ENCODE results near the gene TXNRD1.
A peak's percentile ranks its signal among the peaks of the same experiment; 100 is the strongest.
"Not testable (repeated sequence)": the region's sequence is repeated elsewhere in the genome, so short reads cannot be mapped to it uniquely, and the experiment has no call there.

The TXNRD1 gene

DNA sequence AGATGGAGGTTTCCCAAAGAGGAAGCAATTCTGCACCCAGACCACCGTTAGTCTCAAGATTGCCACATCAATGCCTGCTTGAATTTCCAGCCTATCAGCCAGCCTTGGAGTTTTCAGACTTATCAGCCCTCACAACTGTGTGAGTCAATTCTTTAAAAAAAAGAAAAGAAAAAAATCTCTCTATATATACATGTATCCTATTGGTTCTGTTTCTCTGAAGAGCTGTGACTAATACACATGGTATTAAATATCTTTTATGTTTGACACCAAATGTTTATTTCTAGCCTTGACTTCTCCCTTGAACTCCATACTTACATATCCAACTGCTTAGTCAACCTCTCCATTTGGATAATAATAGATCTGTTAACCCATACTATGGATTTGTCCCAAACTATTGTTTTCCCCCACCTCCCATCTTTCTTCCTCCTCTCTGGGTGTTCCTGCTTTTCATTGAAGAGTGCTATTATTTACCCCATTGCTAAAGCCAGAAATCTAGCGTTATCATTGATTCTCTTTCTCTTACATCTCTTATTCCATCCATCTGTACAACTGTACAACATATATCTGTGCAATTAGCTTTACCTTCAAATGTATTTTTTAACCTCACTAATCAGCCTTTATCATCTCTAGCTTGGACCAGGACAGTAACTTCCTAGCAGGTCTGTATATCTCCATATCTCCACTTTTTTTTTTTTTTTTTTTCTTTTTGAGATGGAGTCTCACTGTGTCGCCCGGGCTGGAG lies 65.3 kb downstream of the TXNRD1 start:
- DNase-seq (ENCODE audit: low read depth in 3 of 3) = no peak

DNA sequence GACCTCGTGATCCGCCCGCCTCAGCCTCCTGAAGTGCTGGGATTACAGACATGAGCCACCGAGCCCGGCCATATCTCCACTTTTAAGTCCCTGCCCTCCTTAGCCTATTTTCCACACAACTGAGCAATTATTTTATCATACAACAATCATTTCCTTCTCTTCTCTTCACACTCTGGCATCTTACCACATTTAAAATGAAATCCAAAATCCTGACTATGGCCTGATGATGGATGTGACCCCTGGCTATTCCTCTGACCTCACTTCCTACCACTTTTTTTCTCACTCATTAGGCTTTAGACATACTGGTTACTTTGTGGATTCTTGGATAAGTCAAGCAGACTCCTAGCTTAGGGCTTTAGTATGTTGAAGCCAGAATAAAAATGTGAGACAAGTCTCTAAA lies 66.1 kb downstream of the TXNRD1 start:
- no peak for DNase-seq (ENCODE audit: low read depth in 3 of 3)

DNA sequence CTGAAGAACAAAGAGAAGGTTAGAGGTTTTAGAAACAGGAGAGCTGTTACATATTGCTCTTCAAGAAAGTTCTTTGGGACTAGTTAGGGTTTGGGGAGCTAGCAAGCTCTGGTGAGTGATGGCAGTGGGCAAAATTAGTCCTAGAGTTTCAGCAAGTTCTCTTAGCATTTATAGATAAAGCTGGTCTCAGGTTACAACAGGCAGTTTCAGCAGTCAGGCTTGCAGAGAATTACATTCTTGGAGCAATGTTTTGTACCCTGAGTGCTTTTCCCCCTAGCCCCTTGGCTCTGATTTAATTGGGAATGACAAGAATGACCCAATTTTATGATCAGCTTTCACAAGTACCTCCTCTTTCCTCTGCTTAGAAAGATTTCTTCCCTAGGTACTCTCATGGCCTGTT lies 66.5 kb downstream of the TXNRD1 start:
- no peak for DNase-seq (ENCODE audit: low read depth in 3 of 3)

DNA sequence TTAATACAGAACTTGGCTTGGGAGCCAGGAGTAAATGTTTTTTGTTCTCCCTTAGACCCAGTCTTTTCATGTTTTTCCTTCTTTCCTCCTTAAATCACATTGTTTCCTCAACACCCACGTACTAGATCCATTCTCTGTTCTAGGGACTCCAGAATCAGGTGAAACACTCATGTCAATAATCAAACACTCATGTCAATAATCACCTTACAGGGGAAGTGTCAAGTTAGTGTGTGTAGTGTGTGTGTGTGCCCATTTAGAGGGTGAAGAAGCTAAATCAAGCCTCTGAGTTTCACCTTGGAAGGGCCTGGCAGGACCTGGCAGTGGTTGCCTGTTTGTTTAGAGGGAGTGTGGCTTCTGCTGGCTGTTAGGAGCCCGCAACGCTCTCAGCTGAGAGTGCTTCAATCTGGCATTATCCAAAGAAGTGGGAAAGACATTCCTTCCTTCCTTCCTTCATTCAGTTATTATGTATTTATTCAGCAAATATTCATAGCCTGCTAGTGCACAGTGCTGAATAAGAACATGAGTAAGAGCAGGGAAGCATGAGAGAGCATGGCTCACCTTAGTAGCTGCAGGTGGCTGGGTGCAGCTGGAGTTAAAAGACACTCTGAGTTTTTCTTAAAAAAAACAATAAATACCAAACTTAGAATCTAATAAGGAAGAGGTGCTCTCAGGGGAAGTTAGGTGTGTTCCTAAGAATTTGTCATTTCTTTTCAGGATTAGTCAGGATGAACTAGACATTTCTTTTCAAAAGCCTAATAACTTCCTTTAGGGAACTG lies 70.3 kb downstream of the TXNRD1 start:
- DNase-seq (ENCODE audit: low read depth in 3 of 3) = no peak

DNA sequence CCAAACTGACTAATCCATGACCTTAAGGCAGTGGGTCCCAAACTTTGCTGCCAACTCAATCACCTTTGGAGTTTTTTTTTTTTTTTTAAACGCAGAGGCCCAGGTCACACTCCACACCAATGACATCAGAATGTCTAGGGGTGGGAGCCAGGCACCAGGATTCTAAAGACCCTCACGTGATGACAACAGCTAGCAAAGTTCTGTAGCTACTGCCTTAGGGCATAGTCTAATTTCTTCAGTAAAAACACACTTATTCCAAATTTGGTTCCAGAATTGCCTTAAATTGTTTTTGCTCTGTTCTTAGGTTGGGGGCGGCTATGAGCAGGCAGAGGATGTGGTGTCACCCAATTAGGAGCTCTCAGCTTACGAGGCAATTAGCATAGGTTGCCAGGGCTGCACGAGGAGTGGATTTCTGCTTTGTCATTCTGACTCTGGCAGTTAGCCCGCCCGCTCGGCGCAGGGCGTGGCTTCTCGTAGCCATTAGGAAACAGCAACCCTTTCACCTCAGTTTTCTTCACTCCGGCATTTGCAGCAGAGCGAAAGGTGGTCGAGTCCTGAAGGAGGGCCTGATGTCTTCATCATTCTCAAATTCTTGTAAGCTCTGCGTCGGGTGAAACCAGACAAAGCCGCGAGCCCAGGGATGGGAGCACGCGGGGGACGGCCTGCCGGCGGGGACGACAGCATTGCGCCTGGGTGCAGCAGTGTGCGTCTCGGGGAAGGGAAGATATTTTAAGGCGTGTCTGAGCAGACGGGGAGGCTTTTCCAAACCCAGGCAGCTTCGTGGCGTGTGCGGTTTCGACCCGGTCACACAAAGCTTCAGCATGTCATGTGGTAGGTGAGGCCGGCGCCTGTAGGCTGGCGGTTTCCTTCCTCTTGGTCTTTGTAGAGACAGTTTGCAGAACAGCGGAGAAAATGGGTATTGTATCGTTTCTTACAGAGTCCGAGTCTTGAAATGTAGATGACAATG lies 71.2 kb downstream of the TXNRD1 start:
- peak; percentile 72 to 86 (median 82) for DNase-seq (ENCODE audit: low read depth in 3 of 3)

DNA sequence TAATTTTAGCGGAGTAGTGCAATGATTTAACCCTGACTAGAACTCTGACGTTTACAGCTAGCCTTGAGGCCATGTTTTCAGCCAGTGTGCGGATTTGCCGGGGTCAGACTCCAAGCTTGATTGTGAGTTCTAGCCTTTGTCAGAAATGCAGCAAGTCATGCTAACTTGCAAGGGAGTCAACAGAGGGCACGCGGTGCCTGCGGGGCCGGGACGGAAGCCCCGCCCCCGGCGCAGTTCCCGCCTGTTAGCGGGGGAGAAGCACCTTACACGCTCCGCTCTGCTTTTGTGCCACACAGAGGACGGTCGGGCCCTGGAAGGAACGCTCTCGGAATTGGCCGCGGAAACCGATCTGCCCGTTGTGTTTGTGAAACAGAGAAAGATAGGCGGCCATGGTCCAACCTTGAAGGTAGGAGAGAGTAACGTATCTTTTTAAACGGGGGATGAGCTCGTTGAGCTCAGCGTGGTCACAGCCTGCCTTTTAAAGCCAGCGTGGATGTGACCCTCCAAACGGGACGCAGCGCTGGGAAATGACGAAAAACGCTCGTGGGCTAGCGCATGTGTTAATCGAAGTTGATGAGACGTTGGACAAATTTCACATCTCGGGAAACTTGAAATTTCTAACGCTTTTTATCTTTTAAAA lies 73.2 kb downstream of the TXNRD1 start:
- DNase-seq (ENCODE audit: low read depth in 3 of 3) = peak; percentile 65 to 80 (median 79)

DNA sequence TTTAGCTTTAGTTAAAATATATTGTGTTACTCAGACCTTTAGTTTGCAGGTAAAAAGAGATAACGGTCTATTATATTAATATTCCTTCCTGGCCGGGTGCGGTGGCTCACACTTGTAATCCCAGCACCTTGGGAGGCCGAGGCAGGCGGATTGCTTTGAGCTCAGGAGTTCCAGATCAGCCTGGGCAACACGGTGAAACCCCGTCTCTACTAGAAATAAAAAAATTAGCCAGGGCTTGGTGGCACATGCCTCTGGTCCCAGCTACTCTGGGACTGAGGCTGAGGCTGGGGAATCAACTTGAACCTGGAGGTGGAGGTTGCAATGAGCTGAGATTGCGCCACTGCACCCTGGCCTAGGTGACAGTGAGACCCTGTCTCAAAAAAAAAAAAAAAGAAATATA lies 74.7 kb downstream of the TXNRD1 start:
- DNase-seq (ENCODE audit: low read depth in 3 of 3) = no peak

DNA sequence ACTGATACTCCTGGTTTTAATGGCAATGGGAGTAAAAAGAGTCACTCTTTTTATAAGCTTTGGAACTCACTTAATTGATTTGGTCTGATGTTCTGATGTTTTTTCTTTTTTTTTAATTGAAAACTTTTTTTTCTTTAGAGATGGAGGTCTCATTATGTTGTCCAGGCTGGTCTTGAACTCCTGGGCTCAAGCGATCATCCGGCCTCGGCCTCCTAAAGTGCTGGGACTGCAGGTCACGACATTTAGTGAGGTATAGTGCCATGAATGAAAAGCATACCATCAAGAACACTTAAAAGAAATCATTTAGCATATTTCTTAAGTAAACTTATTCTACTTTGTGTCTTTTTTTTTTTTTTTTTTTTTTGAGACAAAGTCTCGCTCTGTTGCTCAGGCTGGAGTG lies 75.3 kb downstream of the TXNRD1 start:
- no peak for DNase-seq (ENCODE audit: low read depth in 3 of 3)

DNA sequence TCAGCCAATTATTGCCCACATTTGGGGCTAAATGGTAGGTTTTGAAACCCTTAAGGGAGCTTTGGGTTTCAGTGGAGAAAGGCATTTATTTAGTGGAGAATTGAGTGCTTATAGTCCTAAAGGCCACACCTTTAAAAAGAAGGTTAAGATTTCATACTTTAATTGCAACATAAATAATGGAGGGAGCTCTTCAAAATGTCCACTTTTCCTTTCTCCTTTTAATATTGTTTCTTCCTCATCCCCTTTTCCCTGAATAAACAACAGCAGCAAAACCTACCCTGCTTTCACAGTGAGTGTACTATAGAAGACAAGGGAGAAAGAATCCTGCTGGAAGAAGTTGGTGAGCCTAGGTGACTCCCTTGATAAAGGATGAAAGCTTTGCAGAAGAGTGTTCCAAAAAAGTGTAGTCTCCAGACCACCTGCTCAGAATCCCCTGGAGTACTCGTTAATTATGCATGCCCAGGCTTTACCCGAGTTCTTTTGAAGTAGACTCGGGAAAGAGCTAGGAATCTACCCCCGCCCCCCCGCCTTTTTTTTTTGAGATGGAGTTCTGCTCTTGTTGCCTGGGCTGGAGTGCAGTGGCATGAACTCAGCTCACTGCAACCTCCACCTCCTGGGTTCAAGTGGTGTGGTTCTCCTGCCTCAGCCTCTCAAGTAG lies 76.4 kb downstream of the TXNRD1 start:
- DNase-seq (ENCODE audit: low read depth in 3 of 3) = no peak

DNA sequence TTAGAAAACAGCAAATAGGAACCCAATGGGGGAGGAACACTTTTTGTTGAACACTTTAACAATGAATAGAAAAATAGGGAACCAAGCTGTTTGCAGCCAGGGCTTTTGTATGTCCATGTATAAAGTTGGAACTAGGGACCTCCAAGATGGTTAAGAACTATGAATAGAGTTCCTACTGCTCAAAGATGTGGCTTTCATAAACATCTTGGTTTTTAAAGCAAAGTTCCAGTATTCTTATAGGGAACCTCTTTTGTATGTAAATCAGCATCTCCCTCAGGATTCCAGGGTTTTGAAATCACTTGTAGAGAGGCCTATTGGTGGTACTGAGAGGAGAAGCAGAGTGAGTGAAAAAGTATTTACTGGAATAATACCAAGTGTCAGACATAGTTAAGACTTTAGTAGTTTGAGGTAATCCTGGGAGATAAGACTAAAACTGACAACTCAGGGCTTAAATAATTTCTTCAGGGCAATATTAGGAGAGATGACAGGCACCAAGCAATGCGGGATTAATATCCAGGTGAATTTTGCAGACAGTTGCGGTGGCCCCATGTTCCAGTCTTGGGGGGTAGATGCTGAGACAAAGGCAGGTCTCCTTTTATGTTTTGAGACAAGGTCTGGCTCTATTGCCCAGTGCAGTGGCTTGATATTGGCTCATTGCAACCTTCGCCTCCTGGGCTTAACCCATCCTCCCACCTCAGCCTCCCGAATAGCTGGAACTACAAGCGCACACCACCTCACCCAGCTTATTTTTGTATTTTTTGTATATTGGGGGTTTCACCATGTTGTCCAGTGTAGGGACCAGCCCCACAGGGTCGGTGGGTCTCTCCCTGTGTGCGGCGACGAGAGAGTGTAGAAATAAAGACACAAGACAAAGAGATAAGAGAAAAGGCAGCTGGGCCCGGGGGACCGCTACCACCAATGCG lies 77.6 kb downstream of the TXNRD1 start:
- DNase-seq (ENCODE audit: low read depth in 3 of 3) = no peak

DNA sequence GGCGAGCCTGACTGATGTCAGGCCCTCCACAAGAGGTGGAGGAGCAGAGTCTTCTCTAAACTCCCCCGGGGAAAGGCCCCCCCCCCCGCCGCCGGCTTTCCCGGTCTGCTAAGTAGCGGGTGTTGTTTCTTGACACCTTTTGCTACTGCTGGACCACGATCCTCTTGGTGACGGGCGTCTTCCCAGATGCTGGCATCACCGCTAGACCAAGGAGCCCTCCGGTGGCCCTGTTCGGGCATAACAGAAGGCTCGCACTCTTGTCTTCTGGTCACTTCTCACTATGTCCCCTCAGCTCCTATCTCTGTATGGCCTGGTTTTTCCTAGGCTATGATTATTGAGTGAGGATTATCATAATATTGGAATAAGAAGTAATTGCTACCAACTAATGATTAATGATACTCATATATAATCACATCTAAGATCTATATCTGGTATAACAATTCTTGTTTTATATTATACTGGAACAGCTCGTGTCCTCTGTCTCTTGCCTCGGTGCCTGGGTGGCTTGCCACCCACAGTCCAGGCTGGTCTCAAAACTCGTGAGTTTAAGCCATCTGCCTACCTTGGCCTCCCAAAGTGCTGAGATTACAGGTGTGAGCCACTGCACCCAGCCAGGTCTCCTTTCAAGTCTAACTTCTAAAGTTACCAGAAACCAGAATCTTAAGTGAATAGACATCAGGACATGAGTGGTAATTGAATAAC lies 78.7 kb downstream of the TXNRD1 start:
- not testable (repeated sequence) for DNase-seq (ENCODE audit: low read depth in 3 of 3)

DNA sequence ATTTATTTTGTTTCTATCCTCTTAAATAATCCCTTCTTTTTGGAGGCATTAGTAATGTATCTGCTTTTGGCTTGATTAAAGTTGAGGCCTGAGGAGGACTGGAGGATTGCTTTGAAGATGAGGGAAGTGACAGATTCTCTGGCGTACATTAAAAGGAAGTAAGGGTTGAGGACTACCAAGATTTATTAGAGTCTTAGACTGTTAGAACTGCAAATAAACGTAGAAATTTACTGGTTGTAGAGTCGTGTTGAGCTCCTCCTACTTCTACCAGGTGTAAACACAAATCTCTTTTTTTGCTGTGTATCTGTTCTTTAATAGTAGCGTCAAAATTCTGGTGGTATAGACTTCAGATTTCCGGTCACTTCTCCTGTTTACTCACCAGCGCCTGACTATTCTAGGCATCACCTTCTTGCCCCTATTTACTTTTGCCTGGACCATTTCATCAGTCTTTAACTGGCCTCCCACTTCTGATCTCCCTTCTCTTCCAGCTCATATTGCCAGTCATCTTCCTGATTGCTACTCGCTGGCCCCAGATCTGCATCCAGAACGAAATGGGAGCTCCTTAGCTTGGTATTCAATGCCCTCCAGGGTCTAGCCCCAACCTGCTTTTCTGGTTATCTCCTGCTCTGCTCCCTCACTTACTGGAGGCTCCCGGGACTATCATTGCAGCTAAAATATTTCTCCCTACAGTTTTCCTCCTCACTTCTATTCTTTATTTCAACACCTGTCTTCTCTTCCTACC lies 79.5 kb downstream of the TXNRD1 start:
- no peak for DNase-seq (ENCODE audit: low read depth in 3 of 3)

DNA sequence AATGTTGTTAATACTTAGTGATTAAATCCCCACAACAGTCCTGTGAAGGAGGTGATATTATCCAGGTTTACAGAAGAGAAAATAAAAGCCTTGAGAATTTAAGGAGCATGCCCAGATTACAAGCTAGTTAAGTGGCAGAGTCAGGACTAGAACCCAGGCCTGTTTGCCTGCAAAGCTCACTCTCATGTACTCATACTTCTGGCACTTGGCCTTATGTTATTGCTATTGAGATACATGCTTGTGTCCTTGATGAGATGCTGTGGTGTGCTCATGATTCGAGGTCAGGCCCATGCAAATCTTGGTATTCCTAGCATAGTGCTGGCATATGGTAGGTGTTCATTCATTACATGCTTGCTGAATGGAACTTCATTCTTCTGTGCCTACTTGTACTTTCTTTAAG lies 80.4 kb downstream of the TXNRD1 start:
- no peak for DNase-seq (ENCODE audit: low read depth in 3 of 3)

DNA sequence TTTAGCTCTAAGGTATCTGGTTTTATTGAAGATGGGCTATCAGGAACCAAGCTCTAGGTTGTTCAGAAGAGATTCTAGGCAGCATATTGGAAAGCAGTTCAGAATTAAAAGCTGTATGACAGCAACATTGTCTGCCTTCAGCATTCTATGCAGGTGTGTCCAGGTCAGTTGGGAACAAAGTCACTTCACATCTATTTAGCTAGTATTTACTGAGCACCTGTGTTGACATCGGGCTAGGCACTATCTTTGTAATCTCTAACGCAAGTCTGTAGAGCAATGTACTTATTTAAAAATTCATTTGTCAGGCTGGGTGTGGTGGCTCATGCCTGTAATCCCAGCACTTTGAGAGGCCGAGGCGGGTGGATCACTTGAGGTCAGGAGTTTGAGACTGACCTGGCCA lies 81.1 kb downstream of the TXNRD1 start:
- DNase-seq (ENCODE audit: low read depth in 3 of 3) = no peak

DNA sequence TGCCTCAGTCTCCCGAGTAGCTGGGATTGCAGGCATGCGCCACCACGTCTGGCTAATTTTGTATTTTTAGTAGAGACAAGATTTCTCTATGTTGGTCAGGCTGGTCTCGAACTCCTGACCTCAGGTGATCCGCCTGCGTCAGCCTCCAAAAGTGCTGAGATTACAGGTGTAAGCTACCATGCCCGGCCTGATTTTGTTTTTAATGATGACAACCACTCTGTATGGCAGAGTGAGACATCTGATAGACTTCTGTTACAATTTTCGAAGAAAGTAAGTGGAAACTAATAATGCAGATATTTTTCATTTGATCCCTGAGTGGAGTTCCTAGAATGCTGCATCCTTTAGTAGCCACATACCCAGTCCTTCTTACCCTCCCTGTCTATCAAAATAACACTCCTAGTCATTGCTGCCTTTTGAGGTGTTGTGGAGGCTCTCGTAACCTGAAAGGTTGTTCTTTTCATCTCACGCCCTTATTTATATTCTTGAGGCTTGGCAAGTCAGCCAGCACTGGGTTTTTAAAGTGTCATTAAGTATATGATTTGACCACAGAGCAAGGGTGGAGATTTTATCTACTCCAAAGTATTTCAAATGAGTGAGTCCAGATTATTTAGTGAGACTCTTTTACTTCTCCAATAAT lies 82.0 kb downstream of the TXNRD1 start:
- DNase-seq (ENCODE audit: low read depth in 3 of 3) = no peak

DNA sequence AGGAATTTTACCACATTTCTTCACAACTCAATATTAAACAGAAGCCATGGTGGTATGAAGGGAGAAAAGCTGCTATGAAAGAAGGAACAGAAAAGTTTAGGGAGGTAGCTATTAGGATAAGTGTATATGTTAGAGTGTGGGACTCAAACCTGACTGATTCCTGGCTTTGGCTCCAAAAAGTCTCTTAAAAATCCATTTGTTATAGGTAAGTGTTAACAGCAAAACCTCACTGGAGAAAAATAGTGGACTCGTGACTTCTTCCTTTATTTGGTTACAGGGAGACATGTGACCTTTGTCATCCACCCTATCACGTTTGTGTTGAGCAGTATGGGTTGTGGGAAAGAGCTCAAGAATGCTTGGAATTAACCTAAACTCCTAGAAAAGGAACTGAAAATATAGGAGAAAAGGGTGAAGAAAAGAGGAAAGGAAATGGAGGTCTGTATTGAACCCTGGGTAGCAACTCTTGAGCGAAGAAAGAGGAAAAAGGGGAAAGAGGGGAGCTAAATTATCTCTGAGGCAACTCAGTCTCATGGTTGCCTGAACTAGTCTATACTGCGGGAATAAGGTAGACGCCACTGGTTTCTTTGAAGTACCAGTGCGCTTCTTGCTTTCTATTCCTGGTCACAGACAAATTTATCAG lies 84.4 kb downstream of the TXNRD1 start:
- no peak for DNase-seq (ENCODE audit: low read depth in 3 of 3)

DNA sequence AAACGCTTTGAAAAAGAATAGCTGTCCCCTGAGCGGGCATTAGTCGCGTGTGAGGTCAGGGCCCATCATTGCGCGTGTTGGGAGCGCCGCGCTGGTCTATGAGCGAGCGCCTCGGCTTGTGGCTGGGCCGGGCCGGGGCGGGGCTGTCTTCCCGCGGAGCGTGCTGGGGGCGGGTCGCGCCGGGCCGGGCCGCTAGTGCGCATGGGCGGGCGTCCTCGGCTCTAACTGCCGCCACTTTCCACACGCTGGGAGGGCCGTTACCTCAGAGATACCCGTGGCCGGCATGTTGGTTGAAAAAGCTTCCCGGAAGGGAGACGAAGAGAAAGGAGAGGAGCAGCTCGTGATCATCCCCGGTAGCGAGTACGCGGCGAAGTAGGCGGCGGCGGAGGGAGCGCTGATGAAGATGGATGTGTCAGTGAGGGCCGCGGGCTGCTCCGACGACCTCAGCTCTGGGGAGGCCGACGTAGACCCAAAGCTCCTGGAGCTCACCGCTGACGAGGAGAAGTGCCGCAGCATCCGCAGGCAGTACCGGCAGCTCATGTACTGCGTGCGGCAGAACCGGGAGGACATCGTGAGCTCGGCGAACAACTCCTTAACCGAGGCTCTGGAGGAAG lies 88.1 kb downstream of the TXNRD1 start, which contains the start of gene EID3:
Gene EID3 (plus strand): TSS at position 202 of the 614 bp plus-strand sequence. CDS start 196 bp downstream, at position 398.
- peak; percentile 82 to 86 (median 83) for DNase-seq (ENCODE audit: low read depth in 3 of 3)
